Germinal center (tissue), 1 donor: Measurements from ENCODE around the gene CHN2.
"Not testable (repeated sequence)": the region's sequence is repeated elsewhere in the genome, so short reads cannot be mapped to it uniquely, and the experiment has no call there.

Experiments
- DNase-seq: peaks from one replicate; pipeline ENCODE4 v3.0.0; 2012; ENCODE audit warnings: mixed read lengths, low spot score

CHN2 gene

GRCh38 chr7:29256693-29257002, 62.1 kb downstream of the CHN2 start:
- no peak for DNase-seq

GRCh38 chr7:29258951-29259350, 64.4 kb downstream of the CHN2 start:
- no peak for DNase-seq

GRCh38 chr7:29262191-29262917, 67.8 kb downstream of the CHN2 start:
- DNase-seq: no peak

- not testable (repeated sequence) for DNase-seq
These were observed 69.1 kb downstream of the CHN2 start for GRCh38 chr7:29263601-29264207.

- DNase-seq: no peak
These were observed 70.8 kb downstream of the CHN2 start for GRCh38 chr7:29265208-29265923.

GRCh38 chr7:29269935-29270334, 75.4 kb downstream of the CHN2 start:
- no peak for DNase-seq

GRCh38 chr7:29270594-29271318, 76.2 kb downstream of the CHN2 start:
- DNase-seq: no peak

- DNase-seq: no peak
These were observed 76.7 kb downstream of the CHN2 start for GRCh38 chr7:29271319-29271658.

- DNase-seq: no peak
These were observed 77.5 kb downstream of the CHN2 start for GRCh38 chr7:29272057-29272456.

- no peak for DNase-seq
These were observed 79.8 kb downstream of the CHN2 start for GRCh38 chr7:29274146-29275017.

GRCh38 chr7:29275018-29275318, 80.4 kb downstream of the CHN2 start:
- no peak for DNase-seq

- no peak for DNase-seq
These were observed 80.9 kb downstream of the CHN2 start for GRCh38 chr7:29275493-29275892.

- no peak for DNase-seq
These were observed 81.6 kb downstream of the CHN2 start for GRCh38 chr7:29276199-29276598.

GRCh38 chr7:29276806-29277205, 82.2 kb downstream of the CHN2 start:
- DNase-seq: no peak

- peak; percentile 38 for DNase-seq
These were observed 83.1 kb downstream of the CHN2 start for GRCh38 chr7:29277436-29278215.

- DNase-seq: no peak
These were observed 83.9 kb downstream of the CHN2 start for GRCh38 chr7:29278337-29279069.

- no peak for DNase-seq
These were observed 87.4 kb downstream of the CHN2 start for GRCh38 chr7:29281782-29282541.

- peak; percentile 59 for DNase-seq
These were observed 88.3 kb downstream of the CHN2 start for GRCh38 chr7:29282819-29283414.

- DNase-seq: no peak
These were observed 90.3 kb downstream of the CHN2 start for GRCh38 chr7:29284696-29285443.
